ENCODE measurements around the gene ARMH3.
"Not testable (repeated sequence)": the region's sequence is repeated elsewhere in the genome, so short reads cannot be mapped to it uniquely, and the experiment has no call there.

The ARMH3 gene

DNA sequence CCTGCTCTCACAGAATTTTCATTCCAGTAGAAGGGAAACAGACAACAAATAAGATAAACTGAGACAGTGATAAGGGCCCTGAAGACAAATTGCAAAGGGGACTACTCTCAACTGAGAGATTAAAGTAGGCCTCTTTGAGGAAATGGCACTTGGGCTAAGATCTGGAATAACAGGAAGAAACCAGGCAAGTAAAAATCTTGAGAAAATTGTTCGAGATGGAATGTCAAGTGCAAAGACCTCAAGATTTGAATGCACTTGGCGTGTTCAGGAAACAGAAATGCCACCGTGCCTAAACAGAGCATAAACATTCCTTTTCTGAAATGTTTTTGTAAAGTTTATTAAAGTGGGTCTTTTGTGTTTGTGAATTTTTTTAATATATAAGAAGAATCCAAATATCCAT, 10.7 kb downstream of the ARMH3 start:
- DNase-seq (ENCODE audit: low read depth), result no peak

DNA sequence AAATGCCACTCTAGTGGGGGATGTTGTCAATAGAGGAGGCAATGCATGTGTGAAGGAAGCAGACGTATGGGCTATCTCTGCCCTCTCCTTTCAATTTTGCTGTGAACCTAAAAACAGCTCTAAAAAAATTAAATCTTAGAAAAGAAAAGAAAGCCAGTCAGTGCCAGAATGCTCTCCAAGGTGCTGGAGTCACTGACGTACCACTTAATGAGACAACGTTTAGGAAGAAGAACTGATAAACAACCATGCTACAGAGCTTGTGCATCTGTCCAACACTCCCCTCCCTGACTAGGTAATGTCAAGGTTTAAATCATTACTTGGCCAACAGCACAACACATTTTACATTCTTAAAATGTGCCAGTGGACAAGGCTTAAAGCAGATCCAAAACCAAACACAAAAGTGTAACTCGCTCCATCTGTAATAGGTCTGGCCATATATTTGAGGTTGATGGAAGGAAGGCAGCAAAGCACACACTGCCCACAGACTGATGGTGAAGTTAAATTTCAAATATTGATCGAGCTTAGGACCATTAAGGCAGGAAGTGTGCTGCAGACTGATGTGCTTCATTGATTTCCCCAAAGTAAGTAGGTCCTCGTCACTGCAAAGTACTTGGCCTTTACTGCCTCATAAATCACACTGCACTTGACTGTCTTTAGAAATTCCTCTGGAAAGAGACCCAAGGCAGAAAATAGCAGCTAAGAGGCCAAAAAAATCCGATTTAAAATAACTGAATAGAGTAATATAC, 15.5 kb downstream of the ARMH3 start:
- DNase-seq (ENCODE audit: low read depth), result no peak

DNA sequence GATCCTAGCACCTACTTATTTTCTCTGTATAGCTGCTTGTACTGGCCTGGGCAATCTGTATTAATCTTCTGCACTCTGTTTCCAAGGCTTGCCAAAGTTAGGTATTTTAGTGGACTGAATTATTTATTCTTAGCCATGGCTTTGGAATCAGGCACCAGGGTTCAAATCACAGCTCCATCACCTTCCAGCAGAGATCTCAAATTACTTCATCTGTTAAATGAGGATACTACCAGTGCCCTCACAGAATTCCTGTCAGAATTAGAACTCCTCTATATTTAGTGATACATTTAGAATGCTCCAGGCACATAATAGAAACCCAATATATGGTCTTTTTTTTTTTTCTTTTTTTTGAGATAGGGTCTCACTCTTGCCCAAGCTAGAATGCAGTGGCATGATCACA, 17.6 kb downstream of the ARMH3 start:
- no peak for DNase-seq (ENCODE audit: low read depth)

DNA sequence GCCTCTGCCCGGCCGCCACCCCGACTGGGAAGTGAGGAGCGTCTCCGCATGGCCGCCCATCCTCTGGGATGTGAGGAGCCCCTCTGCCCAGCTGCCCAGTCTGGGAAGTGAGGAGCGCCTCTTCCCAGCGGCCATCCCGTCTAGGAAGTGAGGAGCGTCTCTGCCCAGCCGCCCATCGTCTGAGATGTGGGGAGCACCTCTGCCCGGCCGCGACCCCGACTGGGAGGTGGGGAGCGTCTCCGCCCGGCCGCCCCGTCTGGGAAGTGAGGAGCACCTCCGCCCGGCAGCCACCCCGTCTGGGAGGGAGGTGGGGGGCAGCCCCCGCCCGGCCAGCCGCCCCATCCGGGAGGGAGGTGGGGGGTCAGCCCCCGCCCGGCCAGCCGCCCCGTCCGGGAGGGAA, 20.2 kb downstream of the ARMH3 start:
- not testable (repeated sequence) for DNase-seq (ENCODE audit: low read depth)

DNA sequence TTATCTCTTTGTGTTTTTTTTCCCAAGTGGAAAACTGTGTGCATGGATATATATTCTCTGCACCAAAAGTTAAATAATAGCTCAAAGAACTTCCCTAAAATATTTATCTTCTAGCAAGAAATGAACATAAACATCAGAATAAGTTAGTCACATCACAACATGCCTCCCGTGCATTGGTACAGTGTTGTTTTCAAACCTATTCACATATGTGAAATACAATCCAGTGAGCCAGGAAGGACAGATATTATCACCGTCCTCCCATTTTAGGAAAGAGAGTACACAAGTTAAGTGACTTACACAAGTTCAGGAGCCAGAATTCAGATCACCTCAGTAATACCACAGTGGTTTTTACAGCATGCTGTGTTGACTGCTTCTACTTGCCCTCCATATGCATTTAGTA, 22.2 kb downstream of the ARMH3 start:
- DNase-seq (ENCODE audit: low read depth), result no peak

DNA sequence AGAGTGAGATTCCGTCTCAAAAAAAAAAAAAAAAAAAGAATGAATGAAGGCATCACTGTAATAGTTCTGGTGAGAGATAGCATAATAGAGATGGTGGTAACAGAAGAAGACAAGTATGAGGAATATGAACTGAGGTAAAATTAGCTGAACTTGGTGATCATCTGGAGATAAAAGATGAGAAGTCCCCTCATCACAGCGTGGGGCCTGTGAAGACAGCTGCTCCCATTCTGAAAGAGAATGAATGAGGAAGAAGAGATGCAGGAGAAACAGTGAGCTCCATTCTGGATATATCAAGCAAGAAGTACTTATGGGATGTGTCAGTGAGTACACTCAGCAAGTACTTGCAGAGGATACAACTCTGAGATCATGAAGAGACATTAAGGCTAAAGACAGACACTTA, 28.7 kb downstream of the ARMH3 start:
- no peak for DNase-seq (ENCODE audit: low read depth)

DNA sequence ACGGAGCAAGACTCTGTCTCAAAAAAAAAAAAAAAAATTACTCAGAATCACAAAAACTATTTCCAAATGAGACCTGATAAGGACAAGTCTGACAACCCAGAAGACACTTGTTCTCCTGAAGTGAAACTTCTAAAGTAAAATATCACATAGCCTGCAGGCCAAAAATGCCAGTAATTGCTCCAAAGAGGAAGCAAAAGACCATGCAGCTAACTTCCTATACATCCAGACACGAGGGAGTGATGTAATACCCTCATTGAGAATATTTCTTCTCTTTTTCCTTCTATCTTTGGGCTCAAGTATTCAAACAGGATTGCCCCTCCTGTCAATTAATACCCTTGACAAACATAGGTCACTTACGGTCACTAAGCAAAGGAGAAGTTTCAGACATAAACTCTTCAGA, 31.2 kb downstream of the ARMH3 start:
- no peak for DNase-seq (ENCODE audit: low read depth)

DNA sequence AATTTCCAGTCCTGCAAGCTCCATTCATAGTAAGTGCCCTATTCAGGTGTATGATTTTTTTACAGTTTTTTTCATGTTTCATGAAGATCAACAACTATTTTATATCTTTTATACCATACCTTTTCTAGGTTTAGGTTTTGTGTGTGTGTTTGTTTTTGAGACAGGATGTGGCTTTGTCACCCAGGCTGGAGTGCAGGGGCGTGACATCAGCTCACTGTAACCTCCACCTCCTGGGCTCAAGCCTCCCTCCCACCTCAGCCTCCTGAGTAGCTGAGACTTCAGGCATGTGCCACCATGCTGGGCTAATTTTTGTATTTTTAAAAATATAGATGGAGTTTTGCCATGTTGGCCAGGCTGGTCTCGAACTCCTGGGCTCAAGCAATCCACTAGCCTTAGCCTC, 35.0 kb downstream of the ARMH3 start:
- no peak for DNase-seq (ENCODE audit: low read depth)

DNA sequence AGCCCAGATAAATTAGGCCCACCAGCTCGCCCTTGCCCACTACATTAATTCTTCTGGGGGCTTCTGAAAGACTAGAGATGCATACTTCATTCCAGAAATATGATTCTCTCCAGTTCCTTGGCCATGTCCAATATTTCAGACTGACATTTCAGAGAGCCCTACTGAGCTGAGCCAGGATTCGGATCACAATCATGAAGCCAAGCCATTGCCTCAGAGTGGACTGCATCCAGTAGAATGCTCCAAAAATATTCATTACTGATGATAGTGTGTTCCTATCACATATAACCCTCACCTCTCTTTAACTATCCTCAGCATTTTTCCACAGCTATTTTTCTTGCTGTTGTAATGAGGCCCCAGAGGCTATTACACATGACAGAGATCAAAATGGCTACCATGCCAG, 38.7 kb downstream of the ARMH3 start:
- no peak for DNase-seq (ENCODE audit: low read depth)

DNA sequence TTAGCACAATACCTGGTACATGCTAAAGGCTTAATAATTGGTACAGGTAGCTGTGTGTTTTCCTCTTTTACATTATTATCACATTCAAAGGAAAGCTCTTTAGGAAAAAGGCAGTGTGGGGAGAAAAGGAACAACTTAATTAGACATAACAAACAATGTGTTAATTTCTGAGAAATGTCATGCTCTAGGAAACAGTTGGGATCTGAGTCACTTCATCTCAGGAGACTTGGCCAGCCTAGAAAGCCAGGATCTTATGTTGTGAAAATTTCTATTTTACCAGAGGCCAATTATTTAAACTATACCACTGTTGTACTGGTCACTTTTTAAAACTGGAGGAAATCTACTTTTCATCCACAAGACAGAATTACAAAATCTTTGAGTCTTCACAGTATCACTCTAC, 39.6 kb downstream of the ARMH3 start:
- no peak for DNase-seq (ENCODE audit: low read depth)

DNA sequence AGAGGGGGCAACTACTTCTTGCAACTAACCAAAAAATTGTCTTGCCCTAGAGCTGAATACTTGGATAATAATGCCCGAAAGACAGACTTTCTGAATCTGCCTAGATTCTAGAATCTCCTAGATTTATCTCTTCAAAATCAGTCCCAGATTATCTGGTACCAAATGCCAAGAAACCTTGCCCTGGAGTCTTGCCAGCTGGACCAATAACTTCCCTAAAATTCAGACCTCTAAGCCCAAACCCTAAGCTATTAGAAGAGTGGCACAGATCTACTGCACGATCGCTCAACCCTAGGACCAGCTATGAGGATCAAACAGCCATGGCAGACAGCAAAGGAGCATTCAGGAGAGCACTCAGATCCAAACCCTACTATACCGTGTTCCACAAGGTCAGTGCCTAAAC, 45.0 kb downstream of the ARMH3 start:
- DNase-seq (ENCODE audit: low read depth), result no peak

DNA sequence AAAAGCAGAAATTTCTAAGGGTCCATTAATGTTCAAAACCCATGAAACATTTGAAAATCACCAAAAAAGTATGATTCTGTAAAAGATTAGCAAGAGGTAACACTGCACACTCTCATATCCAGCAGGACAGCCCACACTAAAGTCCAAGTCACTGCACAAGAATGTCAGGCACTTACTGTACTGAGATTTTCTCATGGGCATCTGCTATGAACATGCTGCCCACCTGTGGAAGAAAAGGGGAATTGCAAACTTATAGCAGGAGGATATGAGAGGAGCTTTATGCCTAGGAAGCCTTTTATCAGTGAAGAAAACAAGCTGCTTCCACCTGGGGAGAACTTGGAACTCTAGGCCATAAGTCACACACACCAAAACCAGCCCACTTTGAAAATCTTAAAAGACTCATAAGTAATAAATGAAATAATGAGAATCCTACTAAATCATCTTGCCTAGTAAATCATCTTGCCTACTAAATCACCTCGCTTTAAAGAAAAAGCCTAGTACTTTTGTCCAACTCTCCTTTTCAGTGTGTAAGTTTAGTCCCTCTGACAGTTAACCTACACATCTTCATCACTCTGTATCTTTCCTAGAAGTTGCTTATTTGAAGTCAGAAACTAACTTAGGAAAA, 46.1 kb downstream of the ARMH3 start:
- peak; percentile 50 for DNase-seq (ENCODE audit: low read depth)

DNA sequence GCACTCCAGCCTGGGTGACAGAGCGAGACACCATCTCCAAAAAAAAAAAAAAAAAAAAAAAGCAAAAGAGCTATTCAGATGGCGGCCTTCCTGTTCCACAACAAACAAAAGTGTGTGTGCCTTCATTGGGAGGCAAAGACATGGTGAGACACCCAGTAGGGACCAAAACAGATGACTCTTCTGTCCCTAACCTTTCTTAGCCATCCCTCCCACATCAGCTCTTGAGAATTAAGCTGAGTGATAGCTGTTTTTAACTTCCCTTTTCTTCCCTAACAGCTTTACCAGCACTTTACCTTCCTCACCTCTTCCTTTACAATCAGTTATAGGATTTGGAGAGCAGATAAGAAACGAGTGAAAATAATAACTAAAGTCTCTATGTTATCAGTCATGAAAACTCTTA, 48.2 kb downstream of the ARMH3 start:
- DNase-seq (ENCODE audit: low read depth), result no peak

DNA sequence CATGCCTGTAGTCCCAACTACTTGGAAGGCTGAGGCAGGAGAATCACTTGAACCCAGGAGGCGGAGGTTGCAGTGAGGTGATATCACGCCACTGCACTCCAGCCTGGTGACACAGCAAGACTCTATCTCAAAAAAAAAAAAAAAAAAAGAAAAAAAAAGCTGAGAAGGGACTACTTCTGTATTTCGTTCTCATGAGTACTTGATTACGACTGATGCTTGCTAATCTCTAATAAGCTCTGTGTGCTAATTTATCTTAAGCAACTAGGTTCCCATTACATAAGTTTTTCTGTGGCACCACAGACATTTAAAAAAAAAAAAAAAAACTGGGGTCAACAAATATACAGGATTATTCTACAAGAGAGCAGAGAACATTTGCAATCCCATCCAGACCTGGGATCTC, 48.9 kb downstream of the ARMH3 start:
- DNase-seq (ENCODE audit: low read depth), result not testable (repeated sequence)

DNA sequence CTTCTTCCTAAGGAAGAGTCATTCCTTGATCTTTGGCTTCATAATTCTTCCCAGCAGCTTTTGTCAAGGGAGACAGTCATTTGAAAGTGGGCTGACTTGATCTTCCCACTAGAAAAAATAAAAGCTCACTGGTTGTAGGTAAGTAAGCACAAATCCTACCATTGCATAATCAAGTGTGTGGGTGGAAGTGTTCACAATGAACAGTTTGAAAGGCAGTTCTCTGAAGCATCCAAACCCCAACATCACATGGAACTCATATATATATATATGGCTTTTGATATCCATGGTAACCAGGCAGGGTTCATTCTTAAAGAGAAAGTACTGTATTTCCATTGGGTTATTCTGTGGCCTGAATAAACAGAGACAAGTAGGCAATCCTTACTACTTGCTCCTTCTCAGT, 51.6 kb downstream of the ARMH3 start:
- DNase-seq (ENCODE audit: low read depth), result no peak

DNA sequence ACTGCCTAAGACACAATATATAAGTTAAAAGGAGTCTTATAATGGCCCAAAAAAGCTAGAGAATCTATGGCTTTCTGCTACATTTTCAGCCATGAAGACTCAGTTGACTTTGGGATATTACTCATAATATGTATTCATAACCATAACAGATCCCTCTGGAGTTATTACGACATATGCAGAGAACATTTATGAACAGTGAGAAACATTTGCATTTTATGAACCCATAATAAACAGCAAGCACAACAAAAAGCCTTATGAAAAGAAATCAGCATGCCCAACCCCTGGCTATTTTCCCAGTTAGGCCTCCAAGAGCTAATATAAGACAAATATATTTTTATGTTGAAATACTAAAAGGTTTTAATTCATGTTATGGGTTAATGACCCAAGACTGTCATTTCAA, 52.4 kb downstream of the ARMH3 start:
- no peak for DNase-seq (ENCODE audit: low read depth)

DNA sequence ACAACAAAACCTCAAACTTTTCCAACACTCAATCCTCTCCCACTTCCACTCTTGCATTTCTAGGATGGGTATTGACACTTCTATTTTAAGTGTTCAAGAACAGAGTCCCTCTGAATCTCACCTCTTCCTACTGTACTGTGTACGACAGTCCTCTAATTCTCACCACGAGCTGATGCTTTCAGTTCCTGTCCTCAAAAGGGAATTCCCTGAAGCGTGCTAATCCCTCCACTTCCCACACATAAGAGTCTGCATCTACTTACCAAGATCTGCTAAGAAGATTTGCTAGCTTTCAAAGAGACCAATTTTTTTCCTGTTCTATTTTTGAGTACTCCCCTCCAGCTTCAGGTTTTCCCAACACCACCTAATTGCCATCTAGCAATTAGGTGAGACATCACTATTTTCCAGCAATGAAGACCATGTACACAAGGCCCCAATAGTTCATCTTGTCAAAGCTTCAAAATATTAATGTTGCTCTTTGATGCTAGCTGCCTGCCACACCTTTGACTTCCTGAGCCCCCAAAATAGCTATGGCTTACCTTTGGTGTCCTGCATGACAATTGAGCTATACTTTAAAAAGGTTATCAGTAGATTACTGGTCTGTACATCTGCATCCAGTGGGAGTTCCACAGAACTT, 54.4 kb downstream of the ARMH3 start:
- no peak for DNase-seq (ENCODE audit: low read depth)

DNA sequence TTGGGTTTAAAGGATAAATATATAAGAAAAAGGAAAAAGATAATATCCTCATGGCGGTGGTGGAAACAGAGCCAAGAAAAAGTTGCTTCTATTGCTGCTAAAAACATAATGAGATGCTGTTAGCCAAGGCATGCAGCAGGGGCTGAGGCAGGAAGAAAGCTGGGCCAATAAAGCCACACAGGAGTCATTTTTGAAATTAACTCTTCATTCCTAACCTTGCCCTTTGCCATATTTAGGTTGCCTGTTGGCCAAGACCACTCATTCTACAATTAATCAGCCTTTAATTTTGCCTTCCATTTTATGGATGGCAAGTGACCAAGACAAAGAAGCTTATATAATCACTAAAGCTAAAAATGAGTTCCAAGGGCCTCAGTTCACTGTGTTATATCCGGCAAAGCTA, 58.2 kb downstream of the ARMH3 start:
- DNase-seq (ENCODE audit: low read depth), result no peak

DNA sequence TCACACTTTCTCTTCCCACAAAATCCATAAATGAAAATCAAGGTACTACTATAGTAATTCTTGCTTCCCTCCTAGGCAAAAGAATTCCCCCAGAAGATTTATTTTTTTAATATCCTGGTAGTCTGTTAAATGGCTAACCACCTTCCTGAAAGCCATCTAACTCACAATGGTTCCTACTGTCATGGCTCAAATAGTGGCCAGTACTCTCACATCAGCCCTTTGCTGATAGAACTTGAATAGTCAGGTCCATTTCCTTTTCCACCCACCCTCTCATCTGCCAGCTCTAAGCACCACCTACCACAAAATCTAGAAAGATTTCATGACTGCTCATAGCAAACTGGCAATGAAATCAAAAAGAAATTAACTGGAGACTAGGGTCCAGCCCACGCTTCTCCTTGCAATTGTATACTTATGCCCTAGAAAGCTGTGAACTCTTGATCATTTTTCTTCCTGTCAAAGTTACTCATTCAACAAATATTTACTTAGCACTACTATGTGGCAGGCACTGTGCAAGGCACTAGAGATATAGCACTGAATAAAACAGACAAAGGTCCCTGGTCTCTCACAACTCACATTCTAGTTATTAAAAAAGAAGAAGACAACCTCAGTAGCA, 60.4 kb downstream of the ARMH3 start:
- no peak for DNase-seq (ENCODE audit: low read depth)

DNA sequence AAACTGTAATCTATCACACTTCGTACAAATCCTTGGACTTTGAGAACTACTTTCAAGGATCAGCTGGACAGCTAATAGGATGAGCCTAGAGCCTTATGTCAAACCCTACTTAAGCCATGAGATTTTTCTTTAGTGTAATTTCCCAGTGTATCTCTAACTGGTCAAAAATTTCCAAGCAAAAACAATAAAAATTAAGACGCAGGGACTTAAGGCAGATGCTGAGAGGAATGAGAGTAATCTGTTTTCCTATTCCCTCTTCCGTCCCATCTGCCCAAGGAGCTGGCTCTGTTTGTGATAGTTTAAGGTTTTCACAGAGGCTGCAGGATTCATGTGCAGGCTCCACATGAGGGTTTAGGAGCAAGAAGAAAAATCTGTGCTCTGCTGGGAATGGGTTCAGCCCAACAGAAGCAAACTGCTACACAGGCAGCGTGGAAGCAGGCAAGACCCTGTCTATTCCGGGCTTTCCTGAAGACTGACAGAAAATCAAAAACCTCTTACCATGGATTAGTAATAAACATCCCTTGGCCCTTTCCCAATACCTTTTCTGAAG, 62.2 kb downstream of the ARMH3 start:
- DNase-seq (ENCODE audit: low read depth), result no peak

DNA sequence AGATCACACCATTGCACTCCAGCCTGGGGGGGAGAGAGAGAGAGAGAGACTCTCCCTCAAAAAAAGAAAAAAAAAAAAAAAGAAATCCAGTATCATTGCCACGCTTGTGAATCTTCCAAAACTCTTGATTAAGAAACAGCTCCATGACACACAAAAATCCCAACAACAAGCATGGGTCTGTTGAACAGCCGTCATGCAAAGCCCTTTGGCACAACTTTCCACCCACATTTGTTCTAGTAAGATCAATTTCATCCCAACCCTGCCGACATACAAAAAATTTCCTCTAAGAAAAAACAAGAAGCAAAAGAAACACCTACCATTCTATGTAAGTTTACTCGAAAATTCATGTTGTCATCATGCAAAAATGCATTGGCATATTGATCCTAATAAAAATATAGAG, 62.8 kb downstream of the ARMH3 start:
- DNase-seq (ENCODE audit: low read depth), result no peak

DNA sequence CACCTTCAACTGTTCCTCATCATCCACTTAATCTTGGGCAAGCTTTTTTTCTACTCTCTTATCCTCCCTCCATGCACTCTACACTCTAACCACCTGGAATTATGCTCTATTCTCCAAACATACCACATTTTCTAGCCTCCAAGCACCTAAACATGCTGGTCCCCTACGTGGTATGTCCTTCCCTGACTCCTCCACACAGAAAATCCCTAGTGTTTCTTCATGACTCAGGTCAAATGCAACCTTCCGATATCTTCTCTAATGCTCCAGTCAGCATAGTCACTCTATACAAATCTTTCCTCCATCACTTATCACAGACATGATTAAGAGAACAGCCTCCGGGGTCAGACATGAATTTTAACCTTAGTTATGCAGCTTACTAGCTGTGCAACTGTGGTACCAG, 68.8 kb downstream of the ARMH3 start:
- DNase-seq (ENCODE audit: low read depth), result no peak

DNA sequence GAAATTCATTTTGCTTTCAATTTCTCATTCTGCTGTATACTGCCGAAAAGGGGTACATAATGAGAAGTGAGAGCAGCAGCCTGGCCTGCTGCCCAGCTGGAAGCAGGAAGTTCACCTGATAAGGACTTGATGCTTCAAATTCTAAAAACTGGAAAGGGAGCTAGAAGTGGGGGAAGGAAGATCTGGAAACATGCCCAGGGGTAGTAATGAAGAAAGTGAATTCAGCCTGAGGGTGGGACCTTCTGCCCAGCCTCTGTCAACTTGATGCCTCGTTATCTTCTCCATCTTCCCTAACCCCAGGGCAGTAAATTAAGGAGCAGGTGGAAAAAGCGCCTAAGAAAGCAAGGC, 69.4 kb downstream of the ARMH3 start:
- DNase-seq (ENCODE audit: low read depth), result no peak
